T follicular helper cell (primary cell): ENCODE data around the gene TJP3.
"Not testable (repeated sequence)": the region's sequence is repeated elsewhere in the genome, so short reads cannot be mapped to it uniquely, and the experiment has no call there.

Experiments
- DNase-seq: peaks from one replicate; pipeline ENCODE4 v3.0.0-alpha.2; 2020; ENCODE audit warnings: low read depth
- total RNA-seq, 2 experiments: gene quantifications; one replicate each; lab custom pipeline; 2026; lab: John Stamatoyannopoulos, UW

TJP3 gene
- total RNA-seq, result 2.6 to 22.6 reads per million in 2 experiments

- no peak for DNase-seq
These were observed at the start of gene TJP3 for GRCh38 chr19:3708207-3708931. Gene TJP3 (plus strand): TSS chr19:3708384. CDS start chr19:3728433, 20,049 bp downstream.

GRCh38 chr19:3658870-3659745 lies 49.1 kb upstream of the TJP3 start:
- DNase-seq, result no peak

GRCh38 chr19:3659746-3660112 lies 48.5 kb upstream of the TJP3 start:
- DNase-seq, result no peak

GRCh38 chr19:3660493-3661219 lies 47.5 kb upstream of the TJP3 start:
- no peak for DNase-seq

GRCh38 chr19:3661284-3662238 lies 46.6 kb upstream of the TJP3 start:
- no peak for DNase-seq

GRCh38 chr19:3663838-3664237 lies 44.3 kb upstream of the TJP3 start:
- no peak for DNase-seq

GRCh38 chr19:3664879-3665642 lies 43.1 kb upstream of the TJP3 start:
- no peak for DNase-seq

- DNase-seq, result peak; percentile 63
These were observed 42.3 kb upstream of the TJP3 start for GRCh38 chr19:3665681-3666544.

GRCh38 chr19:3666545-3666856 lies 41.7 kb upstream of the TJP3 start:
- DNase-seq, result not testable (repeated sequence)

GRCh38 chr19:3667037-3667638 lies 41.0 kb upstream of the TJP3 start:
- no peak for DNase-seq

- DNase-seq, result no peak
These were observed 40.4 kb upstream of the TJP3 start for GRCh38 chr19:3667766-3668165.

GRCh38 chr19:3668331-3669081 lies 39.7 kb upstream of the TJP3 start:
- DNase-seq, result no peak

- DNase-seq, result no peak
These were observed 38.9 kb upstream of the TJP3 start for GRCh38 chr19:3669082-3669946.

GRCh38 chr19:3669947-3670795 lies 38.0 kb upstream of the TJP3 start:
- DNase-seq, result no peak

- DNase-seq, result no peak
These were observed 37.1 kb upstream of the TJP3 start for GRCh38 chr19:3670796-3671679.
